Left lobe of liver (tissue), 2 donors: Measurements from ENCODE around the gene RBM24. TPM values are rescaled to one million over a fixed set of nuclear protein-coding genes. Genes with fewer than 3 reads are reported as not detected.

ENCODE experiments used
- ATAC-seq: fragments of 200-7000 bp; cut with Tn5 transposase; one replicate; pipeline ENCODE4 v1.9.1; 2020; ENCODE audit warnings: mild to moderate bottlenecking, moderate library complexity
- DNase-seq: peaks from one replicate; pipeline ENCODE4 v3.0.0-alpha.2; 2020; ENCODE audit warnings: low spot score
- total RNA-seq: library from RNA; stranded (reverse); gene quantifications from one replicate; pipeline ENCODE4 v1.2.1, GENCODE V29; 2021
- donor health status: DM: no; HTN: no; CAD: no; lungs with moderate emphysema.
- donor health status: DM: no; HTN: yes; CAD: no.

RBM24 gene
- total RNA-seq = 0.05 TPM

- DNase-seq = peak; percentile 67
- ATAC-seq = peak; percentile 92
Observed at GRCh38 chr6:17281100-17281496, at the start of gene RBM24. RBM24 (plus strand) TSS chr6:17281361; CDS start chr6:17281582, 221 bp downstream.

GRCh38 chr6:17233531-17233930 is 47.6 kb upstream of the RBM24 start:
- DNase-seq (no peak), ATAC-seq (no peak)

GRCh38 chr6:17237246-17237645 is 43.9 kb upstream of the RBM24 start:
- DNase-seq (no peak), ATAC-seq (no peak)

- DNase-seq (no peak), ATAC-seq (no peak)
Observed at GRCh38 chr6:17239260-17239659, 41.9 kb upstream of the RBM24 start.

GRCh38 chr6:17240803-17241500 is 40.2 kb upstream of the RBM24 start:
- DNase-seq (no peak), ATAC-seq (no peak)

GRCh38 chr6:17242087-17242486 is 39.1 kb upstream of the RBM24 start:
- DNase-seq (no peak), ATAC-seq (no peak)

GRCh38 chr6:17250237-17250636 is 30.9 kb upstream of the RBM24 start:
- ATAC-seq (no peak), DNase-seq (no peak)

- no peak for ATAC-seq
- DNase-seq = no peak
Observed at GRCh38 chr6:17251953-17252352, 29.2 kb upstream of the RBM24 start.

GRCh38 chr6:17258749-17259148 is 22.4 kb upstream of the RBM24 start:
- DNase-seq (no peak), ATAC-seq (no peak)

- ATAC-seq = no peak
- no peak for DNase-seq
Observed at GRCh38 chr6:17265570-17265969, 15.6 kb upstream of the RBM24 start.

GRCh38 chr6:17267566-17267965 is 13.6 kb upstream of the RBM24 start:
- no peak for ATAC-seq
- DNase-seq = no peak

GRCh38 chr6:17268114-17268513 is 13.0 kb upstream of the RBM24 start:
- ATAC-seq = no peak
- DNase-seq = no peak

GRCh38 chr6:17269840-17270239 is 11.3 kb upstream of the RBM24 start:
- no peak for ATAC-seq
- no peak for DNase-seq

- ATAC-seq (peak; percentile 56), DNase-seq (no peak)
Observed at GRCh38 chr6:17271628-17272027, 9.5 kb upstream of the RBM24 start.

GRCh38 chr6:17276766-17277165 is 4.4 kb upstream of the RBM24 start:
- no peak for ATAC-seq
- DNase-seq = no peak

GRCh38 chr6:17277256-17277655 is 3.9 kb upstream of the RBM24 start:
- ATAC-seq (no peak), DNase-seq (no peak)

GRCh38 chr6:17278289-17279063 is 2.7 kb upstream of the RBM24 start:
- no peak for DNase-seq
- ATAC-seq = no peak

GRCh38 chr6:17280138-17280537 is 1.0 kb upstream of the RBM24 start:
- no peak for DNase-seq
- ATAC-seq = no peak

GRCh38 chr6:17280552-17281090 is 540 bp upstream of the RBM24 start:
- no peak for DNase-seq

GRCh38 chr6:17281497-17282481 is 628 bp downstream of the RBM24 start:
- DNase-seq (peak; percentile 44), ATAC-seq (peak; percentile 45)

More at GRCh38 chr6:17280552-17281090, 540 bp upstream of the RBM24 start:
- peak; percentile 65 for ATAC-seq

GRCh38 chr6:17283074-17283473 is 1.9 kb downstream of the RBM24 start:
- no peak for ATAC-seq
- no peak for DNase-seq
